Measurements from ENCODE around the gene PSMD6. TPM values are rescaled to one million over a fixed set of nuclear protein-coding genes. Genes with fewer than 3 reads are reported as not detected.

The PSMD6 gene
- total and polyA plus RNA-seq, 9 of the 15 experiments (the other 6 are each of a cell fraction or from before 2014, with no cell fraction given): 78.2 to 133 (median 113) TPM

DNA sequence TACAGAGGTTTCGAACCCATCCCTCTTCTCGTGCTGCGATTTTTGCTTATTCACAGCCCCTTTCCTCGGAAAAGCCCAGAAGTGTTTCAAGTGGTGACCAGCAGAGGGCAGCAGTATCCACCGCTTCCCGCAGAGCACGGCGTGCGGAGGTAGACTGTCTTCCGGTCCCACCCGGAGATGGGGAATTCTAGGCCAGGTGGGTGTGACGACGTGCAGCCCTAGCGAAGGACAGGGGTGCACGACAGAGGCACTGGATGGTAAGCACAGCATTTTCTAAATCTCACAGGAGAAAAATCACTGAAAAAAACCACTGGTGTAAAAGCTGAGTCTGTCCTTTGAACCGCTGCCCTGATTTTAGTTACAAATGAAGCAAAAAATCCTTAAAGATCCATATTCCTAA, 7.4 kb upstream of the PSMD6 start (continued):
- peak; percentile 68; the same call in 1 of the 2 replicates for TF ChIP-seq REST (IDR thresholded peaks at IDR 0.05; ENCODE audit: borderline replicate concordance)
- TF ChIP-seq REST (CRISPR knock-in tag; IDR thresholded peaks at IDR 0.05; ENCODE audit: low read depth): no peak
- TF ChIP-seq ZBTB7A (IDR thresholded peaks at IDR 0.05; ENCODE audit: borderline replicate concordance, control insufficient read depth, low read depth, low read length): no peak
- TF ChIP-seq NFE2 (IDR thresholded peaks at IDR 0.05; ENCODE audit: low read depth): peak; percentile 69
- TF ChIP-seq BRCA1 (IDR thresholded peaks at IDR 0.05): no peak
- no peak for TF ChIP-seq BRCA1 (CRISPR knock-in tag; IDR thresholded peaks at IDR 0.05)
- peak in 1 of 2 experiments; percentile 42; a peak in 1 of 4 replicates for TF ChIP-seq KDM1A (IDR thresholded peaks at IDR 0.05)
- no peak for TF ChIP-seq ZBTB9 (CRISPR knock-in tag; IDR thresholded peaks at IDR 0.05)
- peak; percentile 23; the same call in 1 of the 2 replicates for TF ChIP-seq ZNF316 (IDR thresholded peaks at IDR 0.05)
- TF ChIP-seq ESRRB (CRISPR knock-in tag; IDR thresholded peaks at IDR 0.05; ENCODE audit: borderline replicate concordance): no peak
- TF ChIP-seq, protein P1, sequence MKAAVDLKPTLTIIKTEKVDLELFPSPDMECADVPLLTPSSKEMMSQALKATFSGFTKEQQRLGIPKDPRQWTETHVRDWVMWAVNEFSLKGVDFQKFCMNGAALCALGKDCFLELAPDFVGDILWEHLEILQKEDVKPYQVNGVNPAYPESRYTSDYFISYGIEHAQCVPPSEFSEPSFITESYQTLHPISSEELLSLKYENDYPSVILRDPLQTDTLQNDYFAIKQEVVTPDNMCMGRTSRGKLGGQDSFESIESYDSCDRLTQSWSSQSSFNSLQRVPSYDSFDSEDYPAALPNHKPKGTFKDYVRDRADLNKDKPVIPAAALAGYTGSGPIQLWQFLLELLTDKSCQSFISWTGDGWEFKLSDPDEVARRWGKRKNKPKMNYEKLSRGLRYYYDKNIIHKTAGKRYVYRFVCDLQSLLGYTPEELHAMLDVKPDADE (conservative IDR thresholded peaks at IDR 0.05; ENCODE audit: control insufficient read depth, low read depth, low read length): no peak
- TF ChIP-seq, protein P2, sequence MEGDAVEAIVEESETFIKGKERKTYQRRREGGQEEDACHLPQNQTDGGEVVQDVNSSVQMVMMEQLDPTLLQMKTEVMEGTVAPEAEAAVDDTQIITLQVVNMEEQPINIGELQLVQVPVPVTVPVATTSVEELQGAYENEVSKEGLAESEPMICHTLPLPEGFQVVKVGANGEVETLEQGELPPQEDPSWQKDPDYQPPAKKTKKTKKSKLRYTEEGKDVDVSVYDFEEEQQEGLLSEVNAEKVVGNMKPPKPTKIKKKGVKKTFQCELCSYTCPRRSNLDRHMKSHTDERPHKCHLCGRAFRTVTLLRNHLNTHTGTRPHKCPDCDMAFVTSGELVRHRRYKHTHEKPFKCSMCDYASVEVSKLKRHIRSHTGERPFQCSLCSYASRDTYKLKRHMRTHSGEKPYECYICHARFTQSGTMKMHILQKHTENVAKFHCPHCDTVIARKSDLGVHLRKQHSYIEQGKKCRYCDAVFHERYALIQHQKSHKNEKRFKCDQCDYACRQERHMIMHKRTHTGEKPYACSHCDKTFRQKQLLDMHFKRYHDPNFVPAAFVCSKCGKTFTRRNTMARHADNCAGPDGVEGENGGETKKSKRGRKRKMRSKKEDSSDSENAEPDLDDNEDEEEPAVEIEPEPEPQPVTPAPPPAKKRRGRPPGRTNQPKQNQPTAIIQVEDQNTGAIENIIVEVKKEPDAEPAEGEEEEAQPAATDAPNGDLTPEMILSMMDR (IDR thresholded peaks at IDR 0.05 in 2 of 3, conservative IDR thresholded peaks at IDR 0.05 in 1 of 3; ENCODE audit: insufficient read depth in 2 of 3, low read depth in 1 of 3, low read length in 3 of 3): peak; percentile 73 to 77 (median 73)
- no peak for TF ChIP-seq ZNF282 (CRISPR knock-in tag; IDR thresholded peaks at IDR 0.05)
- peak; percentile 29; the same call in 1 of the 2 replicates for TF ChIP-seq TFAP4 (CRISPR knock-in tag; IDR thresholded peaks at IDR 0.05; ENCODE audit: borderline replicate concordance)
- peak; percentile 15 for TF ChIP-seq EWSR1 (IDR thresholded peaks at IDR 0.05; ENCODE audit: borderline replicate concordance, low read depth, partially characterized antibody)

Measured in K562 (cell line).